Measurements from ENCODE around the gene ALK. TPM values are rescaled to one million over a fixed set of nuclear protein-coding genes. Genes with fewer than 3 reads are reported as not detected.

The ALK gene
- total RNA-seq, 2 experiments from 2014 or later = not detected

DNA sequence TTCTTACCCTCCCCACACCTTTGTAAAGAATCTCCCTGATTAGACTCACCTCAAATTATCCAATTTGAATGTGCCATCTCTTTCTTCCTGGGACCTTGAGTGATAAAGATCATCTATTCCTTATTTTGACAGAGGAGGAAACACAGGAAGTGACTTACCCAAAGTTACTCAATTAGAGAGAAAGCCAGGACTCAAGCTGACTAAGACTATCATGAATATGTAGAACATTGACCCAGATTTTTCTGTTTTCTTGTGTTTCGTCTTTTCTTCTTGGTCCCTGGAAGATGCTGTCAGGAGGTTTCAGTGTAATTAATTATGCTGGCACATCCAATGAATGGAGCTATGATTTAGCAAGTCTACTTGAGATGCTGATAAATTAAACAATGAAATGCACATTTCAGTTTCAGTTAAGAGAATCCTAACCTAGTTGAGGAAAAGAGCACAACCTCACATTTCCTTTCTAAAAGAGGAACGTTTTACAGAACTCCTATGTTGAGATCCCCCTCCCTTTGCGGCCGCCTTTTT lies 425.8 kb downstream of the ALK start:
- DNase-seq = no peak
- CTCF ChIA-PET = interaction anchor here (1.0 kb wide), 1 partner anchor 59 kb away, joined by 3 read pairs; no protein-coding TSS in a partner anchor
- ATAC-seq = no peak
- Mint-ChIP-seq H3K4me3 (no peak overlapping the region), H3K9me3 (ENCODE audit: low read depth) (no peaks in the 10 kb centered on the region), H3K27ac (no peak overlapping the region), H3K27me3 (peaks cover 5% of the 10 kb centered on the region), H3K36me3 (no peaks in the 10 kb centered on the region), H3K4me1 (peaks cover 6% of the 10 kb centered on the region)

GRCh38 chr2:29495068-29495467 lies 426.3 kb downstream of the ALK start:
- Mint-ChIP-seq H3K27ac (no peak overlapping the region), H3K4me3 (no peak overlapping the region), H3K36me3 (no peaks in the 10 kb centered on the region), H3K4me1 (peaks cover 6% of the 10 kb centered on the region), H3K27me3 (peaks cover 5% of the 10 kb centered on the region), H3K9me3 (ENCODE audit: low read depth) (no peaks in the 10 kb centered on the region)
- DNase-seq = no peak
- ATAC-seq = no peak
- CTCF ChIA-PET = no interaction called here

DNA sequence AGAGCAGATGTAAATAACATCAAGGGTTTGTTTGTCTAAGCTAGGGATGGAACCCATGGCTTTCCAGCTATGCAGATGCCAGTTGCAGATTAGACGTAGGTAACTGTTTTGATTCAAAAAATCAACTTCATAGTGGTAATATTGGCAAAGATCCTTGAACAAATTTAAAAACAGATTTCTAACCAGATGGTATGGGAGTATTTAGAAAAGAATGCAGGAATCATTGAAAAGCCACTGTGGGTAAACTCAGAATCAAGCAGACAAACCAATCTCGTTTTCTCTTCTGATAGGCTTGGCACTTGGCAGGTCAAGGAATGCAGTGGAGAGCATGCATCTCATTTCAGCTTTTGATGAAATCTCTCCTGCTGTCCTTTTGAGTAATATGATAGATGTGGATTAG lies 428.7 kb downstream of the ALK start:
- CTCF ChIA-PET = no interaction called here

DNA sequence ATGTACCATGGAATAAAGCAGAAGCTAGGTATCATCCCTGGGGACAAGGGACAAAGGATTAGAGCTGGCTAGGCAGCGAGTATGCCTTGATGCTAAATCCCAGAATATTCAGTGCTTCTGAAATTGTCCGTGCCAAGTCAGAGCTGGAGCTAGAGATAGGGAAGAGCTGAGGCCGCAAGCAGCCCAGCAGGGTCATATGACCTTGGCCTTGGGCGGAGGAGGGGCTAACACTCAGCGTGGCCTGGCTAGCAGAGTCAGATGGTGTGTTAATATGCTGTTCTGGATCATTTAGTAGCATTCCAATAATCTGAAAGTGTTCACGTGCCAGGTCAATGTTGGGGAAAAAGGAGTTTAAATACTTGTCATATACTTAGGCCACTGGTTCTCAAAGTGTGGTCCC lies 431.3 kb downstream of the ALK start:
- CTCF ChIA-PET = no interaction called here
- no peak overlapping the region for H3K27ac Mint-ChIP-seq
- no peak for DNase-seq
- no peak for ATAC-seq
- H3K36me3 Mint-ChIP-seq = no peaks in the 10 kb centered on the region
- no peak overlapping the region for H3K4me3 Mint-ChIP-seq
- peaks cover 22% of the 10 kb centered on the region for H3K27me3 Mint-ChIP-seq
- no peaks in the 10 kb centered on the region for H3K9me3 Mint-ChIP-seq (ENCODE audit: low read depth)
- H3K4me1 Mint-ChIP-seq = no peaks in the 10 kb centered on the region

More for the DNA sequence above, 428.7 kb downstream of the ALK start:
- Mint-ChIP-seq H3K4me3 (no peak overlapping the region), H3K9me3 (ENCODE audit: low read depth) (no peaks in the 10 kb centered on the region), H3K4me1 (peaks cover 6% of the 10 kb centered on the region), H3K36me3 (no peaks in the 10 kb centered on the region), H3K27me3 (peaks cover 11% of the 10 kb centered on the region), H3K27ac (no peak overlapping the region)
- DNase-seq (no peak), ATAC-seq (no peak)

GRCh38 chr2:29489568-29489967 lies 431.8 kb downstream of the ALK start:
- no peaks in the 10 kb centered on the region for H3K9me3 Mint-ChIP-seq (ENCODE audit: low read depth)
- no peak for ATAC-seq
- peaks cover 25% of the 10 kb centered on the region for H3K27me3 Mint-ChIP-seq
- no peak for DNase-seq
- no peaks in the 10 kb centered on the region for H3K36me3 Mint-ChIP-seq
- H3K4me1 Mint-ChIP-seq = no peaks in the 10 kb centered on the region
- H3K27ac Mint-ChIP-seq = no peak overlapping the region
- H3K4me3 Mint-ChIP-seq = no peak overlapping the region
- CTCF ChIA-PET = no interaction called here

- peaks cover 31% of the 10 kb centered on the region for H3K27me3 Mint-ChIP-seq
- CTCF ChIA-PET = no interaction called here
- H3K36me3 Mint-ChIP-seq = no peaks in the 10 kb centered on the region
- no peak overlapping the region for H3K4me3 Mint-ChIP-seq
- no peak for ATAC-seq
- no peaks in the 10 kb centered on the region for H3K9me3 Mint-ChIP-seq (ENCODE audit: low read depth)
- H3K27ac Mint-ChIP-seq = no peak overlapping the region
- no peak for DNase-seq
- no peaks in the 10 kb centered on the region for H3K4me1 Mint-ChIP-seq
Observed at GRCh38 chr2:29487967-29488555, 433.3 kb downstream of the ALK start.

DNA sequence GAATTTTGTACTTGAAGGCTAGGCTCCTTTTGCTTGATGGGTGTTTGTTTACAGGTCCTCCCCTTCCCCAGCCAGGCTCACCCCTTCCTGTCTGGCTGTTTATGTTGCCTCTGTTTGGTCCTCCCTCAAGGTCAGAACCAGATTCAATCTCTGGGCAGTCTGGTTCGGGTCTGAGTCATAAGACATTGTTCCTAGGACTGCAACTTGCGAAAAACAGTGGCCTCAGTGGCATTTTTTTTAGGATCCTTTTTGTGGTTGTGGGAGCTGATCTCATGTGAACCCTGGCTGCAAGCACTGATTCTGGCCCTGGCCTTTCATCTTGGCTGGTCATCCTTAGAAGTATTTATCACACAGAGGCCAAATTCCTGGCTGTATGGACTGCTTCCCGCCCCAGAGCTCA lies 435.8 kb downstream of the ALK start:
- no peaks in the 10 kb centered on the region for H3K9me3 Mint-ChIP-seq (ENCODE audit: low read depth)
- no peak overlapping the region for H3K4me3 Mint-ChIP-seq
- no peak for ATAC-seq
- no peaks in the 10 kb centered on the region for H3K4me1 Mint-ChIP-seq
- no peak overlapping the region for H3K27ac Mint-ChIP-seq
- DNase-seq = no peak
- peaks cover 38% of the 10 kb centered on the region for H3K27me3 Mint-ChIP-seq
- H3K36me3 Mint-ChIP-seq = no peaks in the 10 kb centered on the region
- CTCF ChIA-PET = no interaction called here

- CTCF ChIA-PET = no interaction called here
- Mint-ChIP-seq H3K4me1 (no peaks in the 10 kb centered on the region), H3K9me3 (ENCODE audit: low read depth) (no peaks in the 10 kb centered on the region), H3K27me3 (peaks cover 40% of the 10 kb centered on the region), H3K27ac (no peak overlapping the region), H3K36me3 (no peaks in the 10 kb centered on the region), H3K4me3 (no peak overlapping the region)
- ATAC-seq (no peak), DNase-seq (no peak)
Observed at GRCh38 chr2:29485117-29485516, 436.3 kb downstream of the ALK start.

DNA sequence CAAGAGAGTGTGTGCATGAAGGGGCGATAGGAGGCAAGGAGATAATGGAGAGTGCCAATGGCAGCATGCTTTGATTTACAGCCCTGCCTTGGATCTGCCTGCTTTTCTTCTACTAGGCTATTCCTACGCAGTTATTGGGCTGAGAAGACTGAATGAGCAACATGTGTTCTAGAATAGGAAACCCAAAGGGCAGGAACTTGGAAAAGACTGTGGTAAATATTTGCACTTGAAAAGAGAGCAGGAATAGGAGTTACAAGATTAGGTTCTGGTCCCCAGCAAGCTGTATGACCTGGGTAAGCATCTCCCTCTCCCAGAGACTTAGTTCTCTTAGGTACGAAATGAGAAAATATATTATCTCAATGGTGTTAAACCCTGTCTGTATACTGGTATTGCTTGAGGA lies 438.5 kb downstream of the ALK start:
- no peak for DNase-seq
- Mint-ChIP-seq H3K4me1 (no peaks in the 10 kb centered on the region), H3K27ac (no peak overlapping the region), H3K36me3 (no peaks in the 10 kb centered on the region), H3K27me3 (peaks cover 42% of the 10 kb centered on the region), H3K4me3 (no peak overlapping the region), H3K9me3 (ENCODE audit: low read depth) (no peaks in the 10 kb centered on the region)
- CTCF ChIA-PET = no interaction called here
- ATAC-seq = no peak

- Mint-ChIP-seq H3K27ac (no peak overlapping the region), H3K9me3 (ENCODE audit: low read depth) (no peaks in the 10 kb centered on the region), H3K4me1 (no peaks in the 10 kb centered on the region), H3K4me3 (no peak overlapping the region), H3K27me3 (peaks cover 40% of the 10 kb centered on the region), H3K36me3 (no peaks in the 10 kb centered on the region)
- CTCF ChIA-PET = no interaction called here
- DNase-seq = no peak
- no peak for ATAC-seq
Observed at GRCh38 chr2:29482348-29482747, 439.0 kb downstream of the ALK start.

- CTCF ChIA-PET = no interaction called here
- Mint-ChIP-seq H3K4me3 (no peak overlapping the region), H3K27me3 (peaks cover 37% of the 10 kb centered on the region), H3K9me3 (ENCODE audit: low read depth) (no peaks in the 10 kb centered on the region), H3K4me1 (no peaks in the 10 kb centered on the region), H3K27ac (no peak overlapping the region), H3K36me3 (no peaks in the 10 kb centered on the region)
- ATAC-seq = no peak
- no peak for DNase-seq
Observed at GRCh38 chr2:29481313-29481712, 440.1 kb downstream of the ALK start.

- H3K9me3 Mint-ChIP-seq (ENCODE audit: low read depth) = no peaks in the 10 kb centered on the region
- peaks cover 28% of the 10 kb centered on the region for H3K27me3 Mint-ChIP-seq
- CTCF ChIA-PET = no interaction called here
- no peaks in the 10 kb centered on the region for H3K36me3 Mint-ChIP-seq
- no peaks in the 10 kb centered on the region for H3K4me1 Mint-ChIP-seq
- H3K27ac Mint-ChIP-seq = no peak overlapping the region
- no peak overlapping the region for H3K4me3 Mint-ChIP-seq
- ATAC-seq (no peak), DNase-seq (no peak)
Observed at GRCh38 chr2:29480426-29480825, 441.0 kb downstream of the ALK start.

DNA sequence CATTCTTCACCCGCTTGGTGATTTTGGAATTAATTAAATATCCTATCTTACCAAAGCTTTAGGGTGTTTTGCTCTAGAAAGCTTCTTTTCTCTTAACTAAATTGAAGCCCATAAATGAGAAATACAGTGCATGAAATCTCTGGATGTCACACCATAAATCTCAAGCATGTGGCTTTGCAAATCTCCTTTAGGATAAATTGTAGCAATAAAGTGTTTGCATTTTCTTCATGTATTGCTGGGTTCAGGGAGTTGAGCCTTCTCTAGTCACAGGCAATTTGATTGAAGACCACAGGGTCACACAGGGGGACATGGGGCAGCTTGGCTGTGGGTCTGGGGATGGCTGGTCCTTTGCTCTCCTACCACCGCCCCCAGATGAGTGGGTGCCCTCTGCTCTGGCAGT lies 442.0 kb downstream of the ALK start:
- ATAC-seq (no peak), DNase-seq (no peak)
- Mint-ChIP-seq H3K4me1 (no peaks in the 10 kb centered on the region), H3K27ac (no peak overlapping the region), H3K27me3 (peaks cover 20% of the 10 kb centered on the region), H3K36me3 (no peaks in the 10 kb centered on the region), H3K9me3 (ENCODE audit: low read depth) (no peaks in the 10 kb centered on the region), H3K4me3 (no peak overlapping the region)
- CTCF ChIA-PET = no interaction called here

- Mint-ChIP-seq H3K9me3 (ENCODE audit: low read depth) (no peaks in the 10 kb centered on the region), H3K36me3 (no peaks in the 10 kb centered on the region), H3K27ac (no peak overlapping the region), H3K4me1 (no peaks in the 10 kb centered on the region), H3K27me3 (peaks cover 22% of the 10 kb centered on the region), H3K4me3 (no peak overlapping the region)
- CTCF ChIA-PET = no interaction called here
- no peak for DNase-seq
- ATAC-seq = no peak
Observed at GRCh38 chr2:29478641-29479040, 442.7 kb downstream of the ALK start.

DNA sequence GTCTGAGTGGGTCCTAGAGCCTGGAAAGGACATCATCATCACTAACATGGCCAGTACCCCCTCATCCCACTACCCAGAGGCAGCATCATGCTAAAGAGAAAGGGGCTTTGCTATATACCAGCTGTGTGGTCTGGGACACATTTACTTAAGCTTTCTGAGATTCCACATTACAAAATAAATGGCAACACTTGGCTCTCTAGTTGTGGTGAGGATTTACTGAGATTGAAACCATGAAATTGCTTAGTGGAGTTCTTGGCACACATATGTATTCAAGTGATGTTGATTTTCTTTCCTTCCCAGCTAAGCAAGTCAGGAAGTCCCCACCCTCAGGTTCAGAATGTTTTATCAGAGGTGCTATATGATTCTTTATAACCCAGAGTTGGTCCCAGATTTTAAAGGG lies 444.2 kb downstream of the ALK start:
- Mint-ChIP-seq H3K4me1 (no peaks in the 10 kb centered on the region), H3K9me3 (ENCODE audit: low read depth) (no peaks in the 10 kb centered on the region), H3K27ac (no peak overlapping the region), H3K36me3 (no peaks in the 10 kb centered on the region), H3K27me3 (peaks cover 20% of the 10 kb centered on the region), H3K4me3 (no peak overlapping the region)
- DNase-seq = no peak
- no peak for ATAC-seq
- CTCF ChIA-PET = no interaction called here

Measured in activated CD8-positive, alpha-beta memory T cell treated with anti-CD3 and anti-CD28 coated beads, Interleukin-2, amount 10 ng/mL, durations not matched to agents 7 days and 5 days (primary cell).